ENCODE results near the gene EPS15.

The EPS15 gene

DNA sequence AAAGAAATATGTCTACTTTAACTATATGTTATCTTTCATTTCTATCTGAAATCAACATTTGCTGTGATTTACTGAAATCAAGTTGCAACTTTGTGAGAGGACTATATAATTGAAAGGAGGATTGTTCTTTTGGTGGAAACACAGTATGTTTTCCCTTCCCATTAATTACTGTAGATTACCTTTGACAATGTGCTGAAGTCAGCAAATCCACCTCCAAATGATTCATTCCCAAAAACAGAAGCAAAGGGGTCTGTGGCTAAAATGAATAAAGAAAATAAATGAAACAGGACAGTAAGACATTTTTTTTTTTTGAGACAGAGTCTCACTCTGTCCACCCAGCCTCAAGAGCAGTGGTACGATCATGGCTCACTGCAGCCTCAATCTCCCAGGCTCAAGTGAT is 153.3 kb downstream of the EPS15 start:
- Histone ChIP-seq H3K4me1 (ENCODE audit: control insufficient read depth in 2 of 2, insufficient read depth in 2 of 2, low read length in 2 of 2) (no peaks in the 10 kb centered on the region), H3K9me3 (ENCODE audit: control insufficient read depth in 2 of 2, low read length in 2 of 2) (no peaks in the 10 kb centered on the region), H3K27ac (ENCODE audit: low read depth in 2 of 2, low read length in 2 of 2) (no peak overlapping the region), H3K27me3 (ENCODE audit: control insufficient read depth in 2 of 2, insufficient read depth in 2 of 2, low read length in 2 of 2) (no peaks in the 10 kb centered on the region), H3K4me3 (ENCODE audit: low read length in 2 of 2) (no peak overlapping the region), H3K9ac (ENCODE audit: low read depth in 1 of 2, low read length in 2 of 2) (no peak overlapping the region), H3K36me3 (ENCODE audit: control insufficient read depth in 2 of 2, insufficient read depth in 2 of 2, low read length in 2 of 2) (peaks cover 19 to 24% of the 10 kb centered on the region in 2 donors)

DNA sequence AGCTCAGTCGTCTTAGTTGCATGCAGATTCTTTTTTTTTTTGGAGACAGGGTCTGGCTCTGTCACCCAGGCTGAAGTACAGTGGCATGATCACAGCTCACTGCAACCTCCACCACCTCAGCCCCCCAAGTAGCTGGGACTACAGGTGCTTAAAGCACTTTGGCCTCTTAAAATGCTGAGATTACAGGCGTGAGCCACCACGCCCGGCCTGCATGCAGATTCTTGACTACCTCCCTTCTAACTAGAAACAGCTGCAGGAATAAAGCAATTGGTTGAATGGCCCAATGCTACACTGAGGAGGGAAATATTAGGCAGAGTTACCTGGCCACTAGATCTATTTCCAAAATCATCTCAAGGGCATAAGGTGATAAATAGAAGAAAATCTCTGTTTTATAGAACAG is 159.2 kb downstream of the EPS15 start:
- H3K4me1 ChIP-seq (ENCODE audit: control insufficient read depth in 2 of 2, insufficient read depth in 2 of 2, low read length in 2 of 2) = no peaks in the 10 kb centered on the region
- H3K4me3 ChIP-seq (ENCODE audit: low read length in 2 of 2) = no peak overlapping the region
- H3K9ac ChIP-seq (ENCODE audit: low read depth in 1 of 2, low read length in 2 of 2) = no peak overlapping the region
- H3K27ac ChIP-seq (ENCODE audit: low read depth in 2 of 2, low read length in 2 of 2) = no peak overlapping the region
- H3K9me3 ChIP-seq (ENCODE audit: control insufficient read depth in 2 of 2, low read length in 2 of 2) = no peaks in the 10 kb centered on the region
- peaks cover 20 to 36% of the 10 kb centered on the region in 2 donors for H3K36me3 ChIP-seq (ENCODE audit: control insufficient read depth in 2 of 2, insufficient read depth in 2 of 2, low read length in 2 of 2)
- no peaks in the 10 kb centered on the region for H3K27me3 ChIP-seq (ENCODE audit: control insufficient read depth in 2 of 2, insufficient read depth in 2 of 2, low read length in 2 of 2)

DNA sequence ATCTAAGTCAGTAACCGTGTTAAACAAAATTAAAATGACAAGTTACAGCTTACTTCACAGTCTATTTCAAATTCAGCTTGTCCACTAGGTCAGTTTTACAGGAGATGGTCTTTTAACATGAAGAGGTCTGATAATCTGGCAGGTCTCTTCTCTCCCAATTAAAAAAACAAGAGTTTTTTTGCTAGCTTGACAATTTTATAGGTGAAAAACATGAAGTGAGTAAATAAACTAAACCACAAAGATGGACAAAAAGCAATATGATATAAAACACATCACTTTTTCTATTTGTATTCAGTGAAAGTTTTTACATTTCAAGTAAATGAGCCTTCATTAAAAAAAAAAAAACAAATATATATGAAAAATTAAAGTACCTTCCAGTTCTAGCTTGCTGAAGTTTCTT is 163.7 kb downstream of the EPS15 start:
- no peaks in the 10 kb centered on the region for H3K9me3 ChIP-seq (ENCODE audit: control insufficient read depth in 2 of 2, low read length in 2 of 2)
- H3K27me3 ChIP-seq (ENCODE audit: control insufficient read depth in 2 of 2, insufficient read depth in 2 of 2, low read length in 2 of 2) = no peaks in the 10 kb centered on the region
- H3K4me3 ChIP-seq (ENCODE audit: low read length in 2 of 2) = no peak overlapping the region
- H3K4me1 ChIP-seq (ENCODE audit: control insufficient read depth in 2 of 2, insufficient read depth in 2 of 2, low read length in 2 of 2) = no peaks in the 10 kb centered on the region
- H3K9ac ChIP-seq (ENCODE audit: low read depth in 1 of 2, low read length in 2 of 2) = no peak overlapping the region
- H3K36me3 ChIP-seq (ENCODE audit: control insufficient read depth in 2 of 2, insufficient read depth in 2 of 2, low read length in 2 of 2) = peaks cover 7 to 18% of the 10 kb centered on the region in 2 donors
- H3K27ac ChIP-seq (ENCODE audit: low read depth in 2 of 2, low read length in 2 of 2) = no peak overlapping the region

DNA sequence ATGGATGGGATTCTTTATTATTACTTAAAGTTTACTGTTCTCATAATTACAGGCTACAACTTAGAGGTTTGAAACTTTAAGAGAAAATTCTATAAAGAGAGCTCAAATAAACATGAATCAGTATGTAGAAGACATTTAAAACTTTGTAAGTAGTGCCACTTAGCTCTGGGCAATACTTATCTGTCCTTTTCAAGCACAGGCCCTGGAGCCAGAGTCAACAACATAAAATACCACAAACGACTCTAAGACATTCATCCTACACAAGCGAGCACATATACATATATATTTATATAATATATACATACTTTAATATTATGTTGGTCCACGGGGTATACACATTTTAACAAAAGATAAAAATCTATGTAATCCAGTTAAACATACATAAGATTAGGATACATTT is 164.7 kb downstream of the EPS15 start:
- Histone ChIP-seq H3K4me3 (ENCODE audit: low read length in 2 of 2) (no peak overlapping the region), H3K9me3 (ENCODE audit: control insufficient read depth in 2 of 2, low read length in 2 of 2) (no peaks in the 10 kb centered on the region), H3K27me3 (ENCODE audit: control insufficient read depth in 2 of 2, insufficient read depth in 2 of 2, low read length in 2 of 2) (no peaks in the 10 kb centered on the region), H3K4me1 (ENCODE audit: control insufficient read depth in 2 of 2, insufficient read depth in 2 of 2, low read length in 2 of 2) (no peaks in the 10 kb centered on the region), H3K36me3 (ENCODE audit: control insufficient read depth in 2 of 2, insufficient read depth in 2 of 2, low read length in 2 of 2) (peaks cover 7 to 12% of the 10 kb centered on the region in 2 donors), H3K9ac (ENCODE audit: low read depth in 1 of 2, low read length in 2 of 2) (no peak overlapping the region), H3K27ac (ENCODE audit: low read depth in 2 of 2, low read length in 2 of 2) (no peak overlapping the region)

DNA sequence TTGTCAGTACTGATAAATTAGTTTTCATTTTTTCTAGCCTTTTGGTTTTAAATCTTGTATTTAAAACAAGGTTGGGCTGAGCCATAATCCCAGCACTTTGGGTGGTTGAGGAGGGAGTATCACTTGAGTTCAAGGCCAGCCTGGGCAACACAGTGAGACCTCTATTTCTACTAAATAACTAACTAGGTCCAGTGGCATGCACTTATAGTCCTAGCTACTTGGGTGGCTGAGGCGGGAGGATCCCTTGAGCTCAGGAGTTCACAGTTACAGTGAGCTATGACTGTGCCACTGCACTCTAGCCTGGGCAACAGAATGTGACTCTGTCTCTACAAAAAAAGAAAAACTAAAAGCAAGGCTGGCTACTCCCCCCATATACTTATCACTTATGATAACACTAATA is 167.2 kb downstream of the EPS15 start:
- Histone ChIP-seq H3K4me1 (ENCODE audit: control insufficient read depth in 2 of 2, insufficient read depth in 2 of 2, low read length in 2 of 2) (no peaks in the 10 kb centered on the region), H3K27ac (ENCODE audit: low read depth in 2 of 2, low read length in 2 of 2) (no peak overlapping the region), H3K27me3 (ENCODE audit: control insufficient read depth in 2 of 2, insufficient read depth in 2 of 2, low read length in 2 of 2) (no peaks in the 10 kb centered on the region), H3K4me3 (ENCODE audit: low read length in 2 of 2) (no peak overlapping the region), H3K9me3 (ENCODE audit: control insufficient read depth in 2 of 2, low read length in 2 of 2) (no peaks in the 10 kb centered on the region), H3K9ac (ENCODE audit: low read depth in 1 of 2, low read length in 2 of 2) (no peak overlapping the region), H3K36me3 (ENCODE audit: control insufficient read depth in 2 of 2, insufficient read depth in 2 of 2, low read length in 2 of 2) (peaks cover 7 to 10% of the 10 kb centered on the region in 2 donors)

DNA sequence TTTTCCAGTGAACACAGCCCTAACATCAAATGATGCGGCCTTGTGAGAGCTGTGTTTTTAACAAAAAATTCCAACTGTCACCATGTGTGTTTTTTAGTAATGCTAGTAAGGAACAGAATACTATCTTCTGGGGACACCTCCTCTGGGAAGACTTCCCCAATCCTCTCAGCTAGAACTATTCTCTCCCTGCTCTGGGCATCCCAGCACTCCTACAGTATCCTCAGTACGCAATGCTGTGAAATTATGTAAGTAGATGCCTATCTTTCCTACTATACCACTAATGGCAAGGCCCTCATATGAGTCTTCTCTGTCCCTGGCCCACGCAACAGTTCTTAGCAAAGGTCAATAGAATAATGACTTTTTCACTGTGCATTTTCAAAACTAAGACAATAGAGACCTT is 169.2 kb downstream of the EPS15 start:
- Histone ChIP-seq H3K4me1 (ENCODE audit: control insufficient read depth in 2 of 2, insufficient read depth in 2 of 2, low read length in 2 of 2) (peaks cover 0 to 4% of the 10 kb centered on the region in 2 donors), H3K9ac (ENCODE audit: low read depth in 1 of 2, low read length in 2 of 2) (no peak overlapping the region), H3K4me3 (ENCODE audit: low read length in 2 of 2) (no peak overlapping the region), H3K27ac (ENCODE audit: low read depth in 2 of 2, low read length in 2 of 2) (no peak overlapping the region), H3K36me3 (ENCODE audit: control insufficient read depth in 2 of 2, insufficient read depth in 2 of 2, low read length in 2 of 2) (peaks cover 0 to under 1% of the 10 kb centered on the region in 2 donors), H3K9me3 (ENCODE audit: control insufficient read depth in 2 of 2, low read length in 2 of 2) (no peaks in the 10 kb centered on the region), H3K27me3 (ENCODE audit: control insufficient read depth in 2 of 2, insufficient read depth in 2 of 2, low read length in 2 of 2) (peaks cover 3% of the 10 kb centered on the region in 2 donors)

DNA sequence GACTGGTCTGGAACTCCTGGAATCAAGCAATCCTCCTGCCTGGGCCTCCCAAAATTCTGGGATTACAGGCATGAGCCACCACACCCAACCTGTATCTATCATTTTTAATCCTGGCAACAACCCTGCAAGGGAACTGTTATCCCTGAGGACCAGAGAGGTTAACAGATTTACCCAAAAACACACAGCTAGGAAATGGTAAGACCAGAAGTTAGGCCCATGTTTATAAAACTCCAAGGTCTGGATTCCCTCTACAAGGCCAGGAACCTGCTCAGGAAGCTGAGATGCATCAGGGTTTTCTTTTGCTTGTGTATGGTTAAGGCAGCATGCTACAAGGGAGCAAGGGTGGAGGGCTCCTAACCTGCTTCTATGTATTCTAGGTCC is 170.9 kb downstream of the EPS15 start:
- no peaks in the 10 kb centered on the region for H3K36me3 ChIP-seq (ENCODE audit: control insufficient read depth in 2 of 2, insufficient read depth in 2 of 2, low read length in 2 of 2)
- no peak overlapping the region for H3K27ac ChIP-seq (ENCODE audit: low read depth in 2 of 2, low read length in 2 of 2)
- no peak overlapping the region for H3K9ac ChIP-seq (ENCODE audit: low read depth in 1 of 2, low read length in 2 of 2)
- H3K9me3 ChIP-seq (ENCODE audit: control insufficient read depth in 2 of 2, low read length in 2 of 2) = no peaks in the 10 kb centered on the region
- H3K4me3 ChIP-seq (ENCODE audit: low read length in 2 of 2) = no peak overlapping the region
- H3K4me1 ChIP-seq (ENCODE audit: control insufficient read depth in 2 of 2, insufficient read depth in 2 of 2, low read length in 2 of 2) = peaks cover 0 to 9% of the 10 kb centered on the region in 2 donors
- peaks cover 9 to 10% of the 10 kb centered on the region in 2 donors for H3K27me3 ChIP-seq (ENCODE audit: control insufficient read depth in 2 of 2, insufficient read depth in 2 of 2, low read length in 2 of 2)

DNA sequence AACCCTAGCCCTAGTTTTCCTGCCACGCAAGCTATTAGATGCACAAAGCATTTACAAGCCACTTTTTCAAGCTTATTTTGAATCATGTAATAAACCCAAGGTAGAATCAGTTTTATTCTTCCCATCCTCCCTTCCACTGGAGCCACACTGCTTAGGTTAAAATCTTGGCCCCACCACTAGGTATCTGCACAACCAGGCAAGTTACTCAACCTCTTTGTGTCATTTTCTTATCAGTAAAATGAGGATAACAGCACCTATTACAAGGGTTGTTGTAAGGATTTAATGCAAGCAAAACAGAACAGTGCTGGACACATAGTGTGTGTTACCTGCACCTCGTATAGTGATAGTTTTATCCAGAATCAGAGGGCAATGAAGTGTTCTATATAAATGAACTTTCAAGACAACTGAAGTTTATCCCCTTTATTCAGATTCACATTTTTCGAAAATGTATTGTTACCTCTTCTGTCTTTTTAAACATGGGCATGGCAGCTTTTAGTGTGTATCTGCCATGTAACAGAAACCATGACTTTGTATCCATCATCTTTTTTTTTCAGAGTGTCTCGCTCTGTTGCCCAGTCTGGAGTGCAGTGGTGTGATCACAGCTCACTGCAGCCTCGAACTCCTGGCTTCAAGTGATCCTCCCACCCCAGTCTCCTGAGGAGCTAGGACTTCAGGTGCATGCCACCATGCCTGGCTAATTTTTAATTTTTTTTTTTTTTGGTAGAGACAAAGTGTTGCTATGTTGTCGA is 171.5 kb downstream of the EPS15 start:
- Histone ChIP-seq H3K27me3 (ENCODE audit: control insufficient read depth in 2 of 2, insufficient read depth in 2 of 2, low read length in 2 of 2) (peaks cover 9 to 10% of the 10 kb centered on the region in 2 donors), H3K36me3 (ENCODE audit: control insufficient read depth in 2 of 2, insufficient read depth in 2 of 2, low read length in 2 of 2) (no peaks in the 10 kb centered on the region), H3K9me3 (ENCODE audit: control insufficient read depth in 2 of 2, low read length in 2 of 2) (no peaks in the 10 kb centered on the region), H3K27ac (ENCODE audit: low read depth in 2 of 2, low read length in 2 of 2) (no peak overlapping the region), H3K4me3 (ENCODE audit: low read length in 2 of 2) (no peak overlapping the region), H3K4me1 (ENCODE audit: control insufficient read depth in 2 of 2, insufficient read depth in 2 of 2, low read length in 2 of 2) (peaks cover 0 to 9% of the 10 kb centered on the region in 2 donors), H3K9ac (ENCODE audit: low read depth in 1 of 2, low read length in 2 of 2) (no peak overlapping the region)

DNA sequence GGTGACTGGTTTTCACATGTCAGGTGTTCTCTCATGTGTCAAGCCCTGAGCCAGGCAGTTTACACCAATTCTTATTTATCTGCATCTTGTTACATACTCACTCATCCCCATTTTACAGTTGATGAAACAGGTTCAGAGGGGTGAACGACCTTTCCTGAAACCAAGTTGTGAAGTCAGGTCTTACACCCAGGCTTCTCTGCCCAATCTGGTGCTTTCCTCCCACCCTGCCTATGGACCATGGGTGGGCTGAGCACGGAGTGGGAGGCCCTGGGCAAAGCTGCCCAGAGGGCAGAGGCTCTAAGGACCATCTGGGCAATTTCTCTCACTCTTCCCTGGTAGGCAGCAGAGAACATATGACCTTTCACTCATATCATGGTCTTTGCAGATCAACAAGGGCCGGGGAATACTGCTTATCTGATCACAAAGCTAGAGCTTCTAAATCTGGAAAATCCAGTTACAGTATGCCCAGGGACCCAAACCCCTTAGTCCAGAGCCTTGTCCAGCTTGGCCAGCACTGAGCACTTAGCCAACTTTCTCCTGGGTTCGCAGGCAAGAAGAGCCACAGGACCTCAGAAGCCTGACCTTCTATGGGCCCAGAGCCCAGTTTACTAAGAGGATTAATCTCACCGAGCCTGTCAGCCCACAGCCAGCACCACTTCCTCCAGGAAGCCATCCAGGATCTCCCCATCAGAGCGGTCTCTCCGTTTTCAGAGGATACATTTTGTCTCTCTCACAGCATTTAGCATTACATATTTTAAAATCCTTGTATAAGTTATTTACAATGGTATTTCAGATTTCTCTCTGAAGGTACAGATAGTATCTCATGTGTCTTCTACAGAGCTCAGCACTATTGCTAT is 172.8 kb downstream of the EPS15 start:
- Histone ChIP-seq H3K9me3 (ENCODE audit: control insufficient read depth in 2 of 2, low read length in 2 of 2) (no peaks in the 10 kb centered on the region), H3K36me3 (ENCODE audit: control insufficient read depth in 2 of 2, insufficient read depth in 2 of 2, low read length in 2 of 2) (no peaks in the 10 kb centered on the region), H3K4me1 (ENCODE audit: control insufficient read depth in 2 of 2, insufficient read depth in 2 of 2, low read length in 2 of 2) (peaks cover 0 to 9% of the 10 kb centered on the region in 2 donors), H3K27me3 (ENCODE audit: control insufficient read depth in 2 of 2, insufficient read depth in 2 of 2, low read length in 2 of 2) (peaks cover 9 to 10% of the 10 kb centered on the region in 2 donors), H3K27ac (ENCODE audit: low read depth in 2 of 2, low read length in 2 of 2) (no peak overlapping the region), H3K4me3 (ENCODE audit: low read length in 2 of 2) (no peak overlapping the region), H3K9ac (ENCODE audit: low read depth in 1 of 2, low read length in 2 of 2) (no peak overlapping the region)

DNA sequence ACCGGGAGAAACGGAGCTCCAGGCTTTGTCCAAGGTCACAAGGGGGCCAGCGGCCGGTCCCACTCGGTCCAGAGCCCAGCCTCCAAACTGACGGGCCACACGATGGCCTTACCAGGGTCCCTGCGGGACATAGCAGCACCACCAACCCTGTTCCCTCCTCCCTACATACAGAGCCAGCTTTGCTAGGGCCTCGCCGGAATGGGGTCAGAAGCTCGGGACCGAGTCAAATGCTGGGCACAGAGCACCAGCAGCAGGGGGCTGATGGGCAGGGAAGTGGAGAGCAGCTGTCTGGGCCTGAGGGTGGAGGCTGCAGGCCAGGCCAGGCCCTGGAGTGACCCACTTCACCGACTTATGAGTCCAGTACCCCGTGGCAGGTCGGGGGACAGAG is 173.8 kb downstream of the EPS15 start:
- no peaks in the 10 kb centered on the region for H3K36me3 ChIP-seq (ENCODE audit: control insufficient read depth in 2 of 2, insufficient read depth in 2 of 2, low read length in 2 of 2)
- no peak overlapping the region for H3K27ac ChIP-seq (ENCODE audit: low read depth in 2 of 2, low read length in 2 of 2)
- peaks cover 0 to 9% of the 10 kb centered on the region in 2 donors for H3K4me1 ChIP-seq (ENCODE audit: control insufficient read depth in 2 of 2, insufficient read depth in 2 of 2, low read length in 2 of 2)
- peaks cover 9 to 10% of the 10 kb centered on the region in 2 donors for H3K27me3 ChIP-seq (ENCODE audit: control insufficient read depth in 2 of 2, insufficient read depth in 2 of 2, low read length in 2 of 2)
- H3K9me3 ChIP-seq (ENCODE audit: control insufficient read depth in 2 of 2, low read length in 2 of 2) = no peaks in the 10 kb centered on the region
- peak overlapping the region in 1 of 2 donors; percentile 40 for H3K4me3 ChIP-seq (ENCODE audit: low read length in 2 of 2)
- peak overlapping the region in 1 of 2 donors; percentile 8 for H3K9ac ChIP-seq (ENCODE audit: low read depth in 1 of 2, low read length in 2 of 2)
